ES-I3 (cell line): ENCODE data around the gene SPINK14.

Experiments used
- H3K36me3 ChIP-seq: 2 replicates; pipeline ENCODE4 v1.6.1; 2013; ENCODE audit warnings: mild to moderate bottlenecking, low read length, control low read depth, moderate library complexity; ENCODE audit not compliant: insufficient read depth
- H3K4me1 ChIP-seq: 2 replicates; pipeline ENCODE4 v1.6.1; 2013; ENCODE audit warnings: mild to moderate bottlenecking, control low read depth, low read length; ENCODE audit not compliant: insufficient read depth
- H3K9ac ChIP-seq: 2 replicates; pipeline ENCODE4 v1.6.1; 2013; ENCODE audit warnings: low read depth, mild to moderate bottlenecking, low read length, moderate library complexity
- H3K9me3 ChIP-seq: 2 replicates; pipeline ENCODE4 v1.6.1; 2013; ENCODE audit warnings: mild to moderate bottlenecking, low read length, moderate library complexity; ENCODE audit not compliant: control insufficient read depth, insufficient read depth

Gene SPINK14

GRCh38 chr5:148214665-148215185, 46.4 kb downstream of the SPINK14 start:
- Histone ChIP-seq H3K9me3 (no peaks in the 10 kb centered on the region), H3K36me3 (no peaks in the 10 kb centered on the region), H3K9ac (no peak overlapping the region), H3K4me1 (no peaks in the 10 kb centered on the region)

DNA sequence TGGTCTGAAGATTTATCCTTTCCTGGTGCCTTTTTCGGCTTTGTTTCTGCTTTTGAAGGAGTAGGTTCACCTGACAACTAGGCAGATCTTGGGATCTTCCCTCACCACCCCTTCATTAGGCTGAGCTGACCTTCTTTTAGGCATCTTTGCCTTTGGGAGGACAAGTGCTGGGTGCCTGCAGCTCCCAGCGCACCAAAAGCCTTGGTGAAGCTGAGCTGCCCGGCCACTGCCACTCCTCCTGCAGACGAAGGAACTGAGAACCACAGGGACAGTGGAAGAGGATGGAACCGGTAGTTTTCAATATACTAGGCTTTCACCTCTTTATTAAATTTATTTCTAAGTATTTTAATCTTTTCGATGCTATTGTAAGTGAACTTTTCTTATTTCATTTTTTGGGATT, 53.2 kb downstream of the SPINK14 start:
- Histone ChIP-seq H3K9me3 (no peaks in the 10 kb centered on the region), H3K4me1 (no peaks in the 10 kb centered on the region), H3K36me3 (no peaks in the 10 kb centered on the region), H3K9ac (no peak overlapping the region)

DNA sequence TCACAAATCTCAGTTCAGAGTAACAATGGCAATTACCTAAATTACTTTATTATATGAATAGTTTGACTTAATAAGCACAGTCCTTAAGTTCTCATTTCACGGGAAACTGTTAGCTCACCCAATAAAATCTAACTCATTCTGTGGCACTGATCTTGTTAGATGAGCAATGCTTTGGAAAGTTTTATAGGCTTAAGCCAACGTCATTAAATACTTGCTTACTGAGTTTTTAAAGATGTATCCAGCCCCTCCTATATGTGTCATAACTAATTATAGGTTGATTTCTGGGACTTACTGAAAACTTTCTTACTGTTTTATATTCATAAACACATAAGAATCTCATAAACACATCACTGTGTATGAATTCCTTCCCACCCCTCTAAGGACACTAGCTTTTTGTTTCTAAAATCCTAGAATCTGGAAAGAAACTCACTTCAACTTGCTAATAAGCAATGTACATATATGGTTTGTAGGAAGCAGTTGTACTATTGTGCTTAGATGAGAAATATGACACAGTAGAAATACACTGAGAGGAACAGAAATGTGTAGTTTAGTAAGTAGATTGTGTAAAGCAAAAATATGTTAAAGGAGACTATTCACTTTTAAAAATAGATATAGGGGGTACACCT, 55.9 kb downstream of the SPINK14 start:
- no peaks in the 10 kb centered on the region for H3K4me1 ChIP-seq
- H3K9ac ChIP-seq = no peak overlapping the region
- no peaks in the 10 kb centered on the region for H3K36me3 ChIP-seq
- no peaks in the 10 kb centered on the region for H3K9me3 ChIP-seq
